C4-2B (cell line): ENCODE data around the gene GNAI2.

ENCODE experiments used
- H3K27ac ChIP-seq: fragments of 450-650 bp; 2 replicates; pipeline ENCODE4 v1.5.1; 2017
- ZFX ChIP-seq: fragments of 450-650 bp; IDR thresholded peaks from 2 replicates; pipeline ENCODE4 v1.6.1; 2017
- TF ChIP-seq, protein P1 (sequence below): fragments of 450-650 bp; conservative IDR thresholded peaks from 2 replicates; pipeline ENCODE4 v1.5.1; 2017; ENCODE audit warnings: mild to moderate bottlenecking

Gene GNAI2

DNA sequence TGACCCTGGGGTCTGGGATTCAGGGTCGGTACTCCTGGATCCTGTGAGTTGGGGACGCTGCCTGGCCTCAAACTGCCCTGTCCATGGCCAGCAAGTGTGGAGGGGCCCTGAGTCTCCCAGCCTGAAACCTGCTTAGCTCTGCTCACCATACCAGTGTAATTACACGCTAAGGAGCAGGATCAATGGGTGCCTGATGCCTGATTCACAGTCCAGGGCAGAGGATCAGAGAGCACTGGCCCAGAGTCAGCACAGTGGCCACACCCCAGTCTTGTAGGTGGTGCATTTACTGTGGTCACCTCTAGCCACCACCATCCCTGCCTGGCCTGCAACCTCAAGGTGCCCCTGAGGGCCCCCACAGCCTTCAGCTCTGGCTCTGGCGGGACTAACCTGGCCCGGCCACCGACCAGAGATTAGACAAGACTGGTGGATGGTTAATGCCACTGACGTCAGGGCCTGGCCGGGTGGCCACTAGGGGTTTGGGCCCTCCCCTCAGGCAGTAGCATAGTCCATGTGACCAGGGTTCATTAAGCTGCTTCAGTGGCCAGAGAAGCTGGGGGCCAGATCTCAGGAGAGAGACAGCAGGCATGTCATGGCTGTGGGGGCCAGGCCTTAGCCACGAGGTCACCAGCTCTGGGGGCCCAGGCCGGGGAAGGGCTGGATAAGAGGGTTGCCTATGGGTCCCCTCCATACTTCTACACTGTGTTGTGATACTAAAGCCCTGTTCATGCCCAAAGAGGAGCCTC, 34.3 kb upstream of the GNAI2 start:
- TF ChIP-seq ZFX: no peak
- TF ChIP-seq, protein P1, sequence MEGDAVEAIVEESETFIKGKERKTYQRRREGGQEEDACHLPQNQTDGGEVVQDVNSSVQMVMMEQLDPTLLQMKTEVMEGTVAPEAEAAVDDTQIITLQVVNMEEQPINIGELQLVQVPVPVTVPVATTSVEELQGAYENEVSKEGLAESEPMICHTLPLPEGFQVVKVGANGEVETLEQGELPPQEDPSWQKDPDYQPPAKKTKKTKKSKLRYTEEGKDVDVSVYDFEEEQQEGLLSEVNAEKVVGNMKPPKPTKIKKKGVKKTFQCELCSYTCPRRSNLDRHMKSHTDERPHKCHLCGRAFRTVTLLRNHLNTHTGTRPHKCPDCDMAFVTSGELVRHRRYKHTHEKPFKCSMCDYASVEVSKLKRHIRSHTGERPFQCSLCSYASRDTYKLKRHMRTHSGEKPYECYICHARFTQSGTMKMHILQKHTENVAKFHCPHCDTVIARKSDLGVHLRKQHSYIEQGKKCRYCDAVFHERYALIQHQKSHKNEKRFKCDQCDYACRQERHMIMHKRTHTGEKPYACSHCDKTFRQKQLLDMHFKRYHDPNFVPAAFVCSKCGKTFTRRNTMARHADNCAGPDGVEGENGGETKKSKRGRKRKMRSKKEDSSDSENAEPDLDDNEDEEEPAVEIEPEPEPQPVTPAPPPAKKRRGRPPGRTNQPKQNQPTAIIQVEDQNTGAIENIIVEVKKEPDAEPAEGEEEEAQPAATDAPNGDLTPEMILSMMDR: no peak
- no peak overlapping the region for H3K27ac ChIP-seq

DNA sequence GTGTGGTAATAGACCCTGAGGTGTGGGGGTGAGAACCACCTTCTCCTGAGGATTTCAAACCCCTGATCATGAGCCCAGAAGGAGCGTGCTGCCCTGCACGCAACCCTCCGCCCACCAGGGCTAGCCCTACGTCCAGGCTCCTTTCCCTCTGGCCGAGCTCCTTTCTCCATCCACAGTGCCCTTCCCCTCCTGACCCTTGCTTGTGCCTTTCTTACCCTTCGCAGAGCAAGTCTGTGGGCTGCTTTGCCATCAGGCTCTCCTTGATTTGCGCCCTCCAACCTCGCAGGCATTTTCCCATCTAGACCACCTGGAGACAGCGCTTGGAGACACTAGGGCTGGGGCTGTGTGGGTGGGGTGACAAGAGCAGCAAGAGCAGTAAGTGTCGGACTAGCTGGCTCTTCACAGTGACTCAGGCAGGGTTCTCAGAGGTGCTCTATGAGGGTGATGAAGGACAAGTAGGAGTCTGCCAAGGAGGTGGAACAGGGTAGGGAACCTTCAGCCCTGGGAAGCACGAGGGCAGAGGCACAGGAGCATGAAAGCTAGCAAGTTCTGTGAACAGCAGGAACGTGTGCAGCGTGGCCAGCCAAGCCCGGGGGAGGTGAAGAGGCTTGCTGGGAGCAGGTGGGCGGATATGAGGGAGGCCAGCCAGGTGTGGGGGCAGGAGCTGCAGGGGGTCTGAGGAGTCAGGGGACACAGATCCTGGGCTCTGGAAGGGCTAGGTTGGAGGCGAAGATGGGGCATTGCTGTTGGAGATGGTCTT, 33.5 kb upstream of the GNAI2 start:
- H3K27ac ChIP-seq: no peak overlapping the region
- TF ChIP-seq, protein P1: no peak
- no peak for TF ChIP-seq ZFX

DNA sequence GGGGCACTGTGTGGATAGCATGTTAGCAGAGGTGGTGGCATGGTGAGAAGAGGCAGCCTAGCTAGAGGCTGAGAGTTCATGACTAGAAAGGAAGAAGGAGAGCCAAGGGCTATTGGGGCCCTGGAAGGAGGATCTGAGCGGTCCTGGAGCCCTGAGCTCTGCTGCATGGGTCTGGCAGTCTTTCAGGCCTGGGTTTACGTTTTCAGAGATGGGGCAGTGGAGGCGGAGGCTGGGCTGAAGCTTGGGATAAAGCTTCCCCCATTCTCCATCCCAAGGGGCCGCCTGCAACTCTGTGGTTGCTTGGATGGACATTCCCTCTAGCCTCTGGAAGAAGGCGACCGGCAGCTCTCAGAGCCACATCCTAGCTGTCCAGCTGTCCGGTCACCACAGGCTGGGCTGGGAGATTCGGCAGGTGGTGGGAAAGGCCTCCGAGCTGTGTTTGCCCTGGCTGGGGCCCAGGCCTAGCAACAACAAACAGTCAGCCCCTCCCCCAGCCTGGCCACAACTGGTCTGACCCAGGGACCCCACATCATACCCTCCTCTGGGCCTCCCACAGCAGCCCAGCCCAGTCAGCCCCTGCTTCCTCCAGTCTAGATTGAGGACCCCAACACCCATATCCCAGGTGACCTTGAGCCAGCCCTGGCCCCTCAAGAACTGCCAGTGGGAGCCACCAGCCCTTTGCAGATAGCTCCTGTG, 32.7 kb upstream of the GNAI2 start:
- TF ChIP-seq ZFX: no peak
- TF ChIP-seq, protein P1: no peak
- H3K27ac ChIP-seq: no peak overlapping the region

DNA sequence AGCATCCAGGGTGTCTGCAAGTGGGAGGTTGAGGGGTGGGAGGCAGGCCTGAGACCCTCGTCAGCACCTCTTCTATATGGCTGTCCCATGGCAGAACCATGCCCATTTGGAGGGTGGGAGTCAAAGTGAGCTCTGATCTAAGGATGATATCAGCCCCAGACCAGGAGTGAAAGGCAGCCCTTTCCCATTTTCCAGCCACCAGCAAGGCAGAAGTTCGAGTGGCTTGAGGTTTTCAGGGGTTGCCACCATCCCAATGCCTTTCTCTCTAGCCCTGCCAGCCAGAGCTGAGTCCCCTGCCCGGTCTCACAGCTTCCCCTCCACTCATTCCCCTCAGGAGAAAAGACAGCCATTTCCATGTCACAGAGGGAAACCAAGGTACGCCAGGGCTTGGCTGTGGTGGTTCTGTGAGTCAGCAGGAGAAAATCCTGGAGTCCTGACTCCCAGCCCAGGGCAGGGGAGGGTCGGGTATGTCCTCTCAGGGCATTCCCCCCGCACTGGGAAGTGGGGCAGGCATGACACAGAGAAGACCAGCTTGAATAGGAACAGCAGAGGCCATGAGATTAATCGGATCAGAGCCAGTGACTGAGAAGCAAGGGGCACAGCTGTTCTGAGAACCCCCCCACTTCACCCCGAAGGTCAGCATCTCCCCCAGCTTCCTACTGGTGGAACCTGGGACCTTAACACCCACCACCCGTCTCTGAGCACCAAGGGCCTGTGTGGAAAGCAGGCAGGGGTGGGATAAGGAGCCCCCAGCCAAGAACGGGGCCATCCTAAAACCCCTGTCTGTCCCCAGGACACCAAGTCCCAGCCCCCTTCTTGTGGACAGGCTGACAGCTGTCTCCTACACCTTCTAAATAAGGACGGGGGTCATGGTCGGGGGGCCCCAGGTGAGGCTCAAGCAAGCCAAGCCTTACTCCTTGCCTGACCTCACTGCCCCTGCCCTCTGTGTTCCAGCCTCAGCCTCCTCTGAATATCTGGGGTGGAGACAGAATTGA, 31.9 kb upstream of the GNAI2 start:
- TF ChIP-seq, protein P1: no peak
- no peak for TF ChIP-seq ZFX
- H3K27ac ChIP-seq: no peak overlapping the region

DNA sequence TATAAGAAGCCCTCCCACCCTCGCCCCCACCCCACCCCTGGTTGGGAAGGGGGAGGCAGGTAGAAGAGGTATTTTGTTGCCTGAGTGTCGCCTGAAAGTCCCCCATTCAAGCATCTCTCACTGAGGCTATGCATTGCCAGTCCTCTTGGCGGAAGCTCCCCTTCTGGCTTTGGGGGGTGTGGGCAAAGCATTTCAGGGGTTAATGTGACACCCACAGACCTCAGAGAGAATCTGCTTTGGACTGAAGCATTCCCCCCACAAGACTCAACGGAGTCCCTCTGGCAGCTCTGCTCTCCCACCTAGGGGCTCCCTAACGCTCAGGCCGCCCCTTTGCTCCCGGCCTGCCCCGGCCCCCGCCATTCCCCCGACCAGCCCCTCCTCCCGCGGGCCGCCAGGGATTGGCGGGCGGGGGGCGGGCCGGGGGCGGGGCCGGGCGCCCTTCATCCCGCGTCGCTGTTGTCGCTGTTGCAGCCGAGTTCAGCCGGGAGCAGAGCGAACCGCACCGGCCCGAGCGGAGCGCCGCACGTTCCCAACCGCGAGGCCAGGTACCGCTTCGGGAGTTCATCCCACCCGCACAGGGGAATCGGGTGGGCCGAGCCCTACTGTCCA, 31.1 kb upstream of the GNAI2 start, which contains the start of gene SLC38A3:
TSS of gene SLC38A3 (plus strand) at position 468 of the 609 bp plus-strand sequence. CDS start 8,929 bp downstream, outside the sequence.
- H3K27ac ChIP-seq: no peak within 1 kb of the TSS
- TF ChIP-seq, protein P1: no peak
- TF ChIP-seq ZFX: no peak

DNA sequence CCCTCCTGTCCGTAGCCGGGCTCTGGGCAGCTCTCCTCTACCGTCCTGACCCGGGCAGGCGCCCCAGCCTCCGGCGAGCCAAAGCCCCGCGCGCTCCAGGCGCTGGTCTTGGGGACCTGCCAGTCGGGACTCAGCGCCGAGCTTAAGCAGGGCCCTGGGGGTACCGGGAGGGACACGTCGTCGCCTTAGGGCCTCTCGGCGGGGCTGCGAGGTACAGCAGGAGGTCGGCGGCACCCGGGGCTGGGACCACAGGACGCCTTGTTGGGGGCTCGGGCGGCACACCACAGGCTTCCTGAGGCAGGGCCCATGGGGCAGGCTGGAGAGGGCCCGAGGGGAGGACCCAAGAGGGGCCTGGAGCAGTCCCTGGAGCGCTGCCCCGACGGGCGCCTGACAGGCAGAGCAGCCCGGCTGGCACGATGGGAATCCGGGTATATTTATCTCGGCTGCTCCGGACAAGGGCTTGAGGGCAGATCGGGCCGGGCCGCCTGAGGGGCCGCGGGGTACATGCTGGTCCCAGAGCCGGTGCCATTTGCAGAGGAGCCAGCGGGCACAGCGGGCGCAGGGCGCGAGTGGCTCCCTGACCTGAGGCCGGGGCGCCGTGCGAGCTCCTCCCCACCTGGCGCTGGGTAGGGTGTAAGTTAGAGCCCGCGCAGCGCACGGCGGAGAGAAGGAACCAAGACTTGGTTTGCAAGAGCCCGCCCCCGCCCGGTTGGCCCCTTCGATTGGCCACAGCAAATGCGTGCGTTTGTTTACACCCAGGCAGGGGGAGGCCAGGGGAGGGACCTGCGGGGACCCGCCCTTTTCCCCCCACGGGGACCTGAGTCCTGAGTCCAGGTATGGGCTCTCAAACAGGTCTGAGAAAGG, 30.4 kb upstream of the GNAI2 start:
- TF ChIP-seq, protein P1: no peak
- no peak for TF ChIP-seq ZFX
- no peak overlapping the region for H3K27ac ChIP-seq
